RWPE2 (cell line): ENCODE data around the gene EMC8.

Source experiments
- ATAC-seq: fragments of 200-7000 bp; cut with Tn5 transposase; 3 replicates; pipeline ENCODE4 v1.9.1; 2021; ENCODE audit warnings: low read depth
- DNase-seq: peaks from one replicate; pipeline ENCODE4 v3.0.0-alpha.2; 2020; ENCODE audit warnings: low spot score
- H3K27ac ChIP-seq: fragments of 450-650 bp; 2 replicates; pipeline ENCODE4 v1.5.1; 2017; ENCODE audit warnings: mild to moderate bottlenecking; ENCODE audit not compliant: poor library complexity, severe bottlenecking
- H3K27me3 ChIP-seq: fragments of 250-450 bp; sonication (Bioruptor Pico); 2 replicates; pipeline ENCODE4 v1.5.1; 2021; ENCODE audit warnings: mild to moderate bottlenecking, moderate library complexity; ENCODE audit not compliant: insufficient read depth, poor library complexity, severe bottlenecking
- H3K36me3 ChIP-seq: fragments of 250-450 bp; sonication (Bioruptor Pico); 2 replicates; pipeline ENCODE4 v1.5.1; 2020; ENCODE audit warnings: low read depth, mild to moderate bottlenecking, moderate library complexity
- H3K4me1 ChIP-seq: fragments of 250-450 bp; sonication (Bioruptor Pico); 2 replicates; pipeline ENCODE4 v1.5.1; 2021; ENCODE audit warnings: mild to moderate bottlenecking, moderate library complexity; ENCODE audit not compliant: insufficient read depth, poor library complexity, severe bottlenecking
- H3K4me3 ChIP-seq: fragments of 250-450 bp; sonication (Bioruptor Pico); 2 replicates; pipeline ENCODE4 v1.5.1; 2021; ENCODE audit warnings: mild to moderate bottlenecking, moderate library complexity; ENCODE audit not compliant: severe bottlenecking
- H3K9me3 ChIP-seq: fragments of 250-450 bp; sonication (Bioruptor Pico); 2 replicates; pipeline ENCODE4 v1.5.1; 2021; ENCODE audit warnings: mild to moderate bottlenecking, moderate library complexity; ENCODE audit not compliant: severe bottlenecking
- TF ChIP-seq, protein P1 (sequence below): fragments of 450-650 bp; IDR thresholded peaks from one replicate; pipeline ENCODE4 v1.5.1; 2017; ENCODE audit warnings: mild to moderate bottlenecking, moderate library complexity; ENCODE audit not compliant: poor library complexity, severe bottlenecking

Gene EMC8

DNA sequence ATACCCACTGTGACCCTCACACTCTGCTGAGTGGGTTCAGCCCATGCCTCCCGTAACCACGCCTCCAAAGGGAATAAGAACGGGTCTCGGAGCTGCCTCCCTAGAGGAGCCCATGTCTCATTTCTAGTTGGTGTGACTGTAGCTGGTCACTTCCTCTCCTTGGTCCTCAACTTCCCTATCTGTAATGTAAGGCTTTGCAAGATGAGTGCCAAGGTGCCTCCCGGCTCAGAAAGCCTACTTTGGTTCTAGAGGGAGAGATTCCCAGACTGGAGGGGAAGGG lies 69.2 kb downstream of the EMC8 start:
- Histone ChIP-seq H3K27ac (no peak overlapping the region), H3K4me3 (no peak overlapping the region), H3K36me3 (peaks cover 97% of the 10 kb centered on the region), H3K27me3 (no peaks in the 10 kb centered on the region), H3K4me1 (peaks cover 14% of the 10 kb centered on the region), H3K9me3 (no peaks in the 10 kb centered on the region)
- no peak for ATAC-seq
- no peak for DNase-seq
- TF ChIP-seq, protein P1, sequence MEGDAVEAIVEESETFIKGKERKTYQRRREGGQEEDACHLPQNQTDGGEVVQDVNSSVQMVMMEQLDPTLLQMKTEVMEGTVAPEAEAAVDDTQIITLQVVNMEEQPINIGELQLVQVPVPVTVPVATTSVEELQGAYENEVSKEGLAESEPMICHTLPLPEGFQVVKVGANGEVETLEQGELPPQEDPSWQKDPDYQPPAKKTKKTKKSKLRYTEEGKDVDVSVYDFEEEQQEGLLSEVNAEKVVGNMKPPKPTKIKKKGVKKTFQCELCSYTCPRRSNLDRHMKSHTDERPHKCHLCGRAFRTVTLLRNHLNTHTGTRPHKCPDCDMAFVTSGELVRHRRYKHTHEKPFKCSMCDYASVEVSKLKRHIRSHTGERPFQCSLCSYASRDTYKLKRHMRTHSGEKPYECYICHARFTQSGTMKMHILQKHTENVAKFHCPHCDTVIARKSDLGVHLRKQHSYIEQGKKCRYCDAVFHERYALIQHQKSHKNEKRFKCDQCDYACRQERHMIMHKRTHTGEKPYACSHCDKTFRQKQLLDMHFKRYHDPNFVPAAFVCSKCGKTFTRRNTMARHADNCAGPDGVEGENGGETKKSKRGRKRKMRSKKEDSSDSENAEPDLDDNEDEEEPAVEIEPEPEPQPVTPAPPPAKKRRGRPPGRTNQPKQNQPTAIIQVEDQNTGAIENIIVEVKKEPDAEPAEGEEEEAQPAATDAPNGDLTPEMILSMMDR = no peak

DNA sequence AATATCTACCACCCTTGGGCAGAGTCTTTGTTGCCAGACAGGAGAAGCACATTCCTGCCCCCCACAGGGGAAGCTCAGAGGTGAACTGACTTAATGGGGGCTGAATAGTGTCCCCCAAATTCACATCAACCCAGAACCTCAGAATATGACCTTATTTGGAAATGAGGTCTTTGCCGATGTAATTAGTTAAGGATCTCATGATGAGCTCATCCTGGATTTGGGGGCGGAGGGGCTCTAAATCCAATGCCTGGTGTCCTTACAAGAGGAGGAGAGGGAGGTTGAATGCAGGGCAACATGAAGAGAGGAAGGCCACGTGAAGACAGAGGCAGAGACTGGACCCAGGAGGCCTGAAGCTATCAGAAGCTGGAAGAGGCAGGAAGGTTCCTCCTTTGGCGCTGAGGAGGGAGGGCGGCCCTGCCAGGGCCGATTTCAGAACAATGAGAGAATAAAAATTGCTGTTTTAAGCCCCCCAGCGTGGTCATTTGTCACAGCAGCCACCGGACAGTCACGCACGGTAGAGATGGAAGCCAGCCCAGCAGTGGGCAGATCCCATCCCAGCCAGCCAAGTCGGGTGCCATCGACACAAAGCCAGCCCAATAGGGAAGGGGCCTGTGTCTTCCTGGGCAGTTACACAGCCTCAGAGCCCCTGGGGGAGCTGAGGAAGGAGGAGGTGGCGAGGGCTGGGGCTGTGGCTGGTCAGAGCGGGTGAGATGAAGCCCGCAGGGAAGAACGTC lies 69.7 kb downstream of the EMC8 start:
- Histone ChIP-seq H3K4me1 (peaks cover 14% of the 10 kb centered on the region), H3K9me3 (no peaks in the 10 kb centered on the region), H3K4me3 (no peak overlapping the region), H3K36me3 (peaks cover 97% of the 10 kb centered on the region), H3K27me3 (no peaks in the 10 kb centered on the region), H3K27ac (no peak overlapping the region)
- TF ChIP-seq, protein P1 = no peak
- ATAC-seq = no peak
- DNase-seq = no peak

DNA sequence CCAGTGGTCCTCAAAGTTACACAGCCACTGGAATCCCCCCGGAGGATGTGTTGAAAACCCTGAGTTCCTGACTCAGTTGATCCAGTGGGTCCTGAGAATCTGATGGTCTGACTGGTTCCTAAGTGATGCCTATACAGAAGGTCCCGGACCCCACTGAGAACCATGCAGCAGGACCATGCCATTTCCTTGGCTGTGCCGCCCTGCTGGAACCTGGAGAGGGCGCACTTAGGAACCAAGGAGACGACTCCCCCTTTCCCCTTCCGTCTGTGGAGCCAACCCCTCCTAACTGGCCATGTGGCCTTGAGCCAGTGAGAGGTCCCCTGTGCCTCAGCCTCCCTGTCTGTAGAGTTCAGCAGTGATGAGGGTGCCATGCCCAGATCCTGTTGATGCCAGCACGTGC lies 70.5 kb downstream of the EMC8 start:
- H3K4me3 ChIP-seq = no peak overlapping the region
- H3K27ac ChIP-seq = no peak overlapping the region
- no peak for DNase-seq
- no peaks in the 10 kb centered on the region for H3K9me3 ChIP-seq
- H3K4me1 ChIP-seq = peaks cover 9% of the 10 kb centered on the region
- peaks cover 97% of the 10 kb centered on the region for H3K36me3 ChIP-seq
- TF ChIP-seq, protein P1 = no peak
- no peak for ATAC-seq
- H3K27me3 ChIP-seq = no peaks in the 10 kb centered on the region
